ENCODE measurements around the gene PSMC5.
"Not testable (repeated sequence)": the region's sequence is repeated elsewhere in the genome, so short reads cannot be mapped to it uniquely, and the experiment has no call there.

Gene PSMC5

GRCh38 chr17:63874061-63874626, 46.9 kb downstream of the PSMC5 start:
- DNase-seq: not testable (repeated sequence)

GRCh38 chr17:63874693-63875092, 47.5 kb downstream of the PSMC5 start:
- DNase-seq: not testable (repeated sequence)

GRCh38 chr17:63878413-63878812, 51.2 kb downstream of the PSMC5 start:
- not testable (repeated sequence) for DNase-seq

GRCh38 chr17:63880706-63881105, 53.5 kb downstream of the PSMC5 start:
- DNase-seq: no peak

- DNase-seq: not testable (repeated sequence)
Measured at GRCh38 chr17:63881337-63881736, 54.1 kb downstream of the PSMC5 start.
